HG03565 (cell line): Measurements from ENCODE around the gene GJD4.

ENCODE experiments used
- ATAC-seq: cut with Tn5 transposase; IDR thresholded peaks from one replicate; pipeline ENCODE4 v1.9.1; 2021; ENCODE audit warnings: mild to moderate bottlenecking, moderate library complexity; ENCODE audit not compliant: unreplicated experiment

Gene GJD4

GRCh38 chr10:35605191-35605590 lies at the start of gene GJD4:
Gene GJD4 (plus strand): TSS chr10:35605341. CDS start chr10:35605568, 227 bp downstream.
- no peak for ATAC-seq

- no peak for ATAC-seq
Observed at GRCh38 chr10:35555962-35556930, 48.9 kb upstream of the GJD4 start.

- ATAC-seq: no peak
Observed at GRCh38 chr10:35558276-35558675, 46.9 kb upstream of the GJD4 start.

GRCh38 chr10:35559416-35559815 lies 45.7 kb upstream of the GJD4 start:
- no peak for ATAC-seq

GRCh38 chr10:35561715-35562114 lies 43.4 kb upstream of the GJD4 start:
- ATAC-seq: no peak

- no peak for ATAC-seq
Observed at GRCh38 chr10:35562427-35562826, 42.7 kb upstream of the GJD4 start.

- peak; percentile 42 for ATAC-seq
Observed at GRCh38 chr10:35563261-35563891, 41.8 kb upstream of the GJD4 start.

- ATAC-seq: peak; percentile 56
Observed at GRCh38 chr10:35564341-35564968, 40.7 kb upstream of the GJD4 start.

- ATAC-seq: no peak
Observed at GRCh38 chr10:35565602-35566081, 39.5 kb upstream of the GJD4 start.

GRCh38 chr10:35567951-35568350 lies 37.2 kb upstream of the GJD4 start:
- ATAC-seq: no peak

- ATAC-seq: no peak
Observed at GRCh38 chr10:35568483-35569015, 36.6 kb upstream of the GJD4 start.

- ATAC-seq: no peak
Observed at GRCh38 chr10:35569111-35569707, 35.9 kb upstream of the GJD4 start.

- no peak for ATAC-seq
Observed at GRCh38 chr10:35569836-35570235, 35.3 kb upstream of the GJD4 start.

- ATAC-seq: no peak
Observed at GRCh38 chr10:35570397-35570796, 34.7 kb upstream of the GJD4 start.

GRCh38 chr10:35572583-35572982 lies 32.6 kb upstream of the GJD4 start:
- ATAC-seq: no peak

GRCh38 chr10:35573796-35574195 lies 31.3 kb upstream of the GJD4 start:
- no peak for ATAC-seq

GRCh38 chr10:35574924-35575352 lies 30.2 kb upstream of the GJD4 start:
- ATAC-seq: no peak

GRCh38 chr10:35575640-35576039 lies 29.5 kb upstream of the GJD4 start:
- ATAC-seq: no peak

GRCh38 chr10:35576730-35577129 lies 28.4 kb upstream of the GJD4 start:
- no peak for ATAC-seq

- no peak for ATAC-seq
Observed at GRCh38 chr10:35577926-35578617, 27.1 kb upstream of the GJD4 start.
